GM12878 (cell line): ENCODE results near the gene SPPL2B. TPM values are rescaled to one million over a fixed set of nuclear protein-coding genes. Genes with fewer than 3 reads are reported as not detected.

Source experiments
- ATAC-seq: fragments of 200-7000 bp; cut with Tn5 transposase; 3 replicates; pipeline ENCODE4 v1.9.1; 2020; ENCODE audit warnings: mild to moderate bottlenecking, moderate library complexity
- BruUV-seq: library from RNA; stranded (reverse); fragments of 400-500 nt; replicated peaks from 2 replicates; lab custom pipeline; 2021; lab: Mats Ljungman, UMichigan
- CTCF ChIA-PET: fragments of 300-600 bp; sonication (Branson Sonifier 250); formaldehyde crosslinking; extraction: SDS; loops from one replicate; lab custom pipeline; 2021; ENCODE audit warnings: inconsistent platforms; lab: Yijun Ruan, JAX
- POLR2A ChIA-PET: fragments of 350-600 bp; formaldehyde crosslinking; extraction: SDS; loops from one replicate; lab custom pipeline; 2021; ENCODE audit warnings: inconsistent platforms; lab: Charles Lee
- RAD21 ChIA-PET: fragments of 300-600 bp; sonication (Branson Sonifier 250); formaldehyde crosslinking; loops from one replicate; lab custom pipeline; 2023; ENCODE audit warnings: antibody characterized with exemption; ENCODE audit not compliant: unreplicated experiment; lab: Charles Lee
- SMC1A ChIA-PET: fragments of 300-600 bp; sonication (Branson Sonifier 250); formaldehyde crosslinking; loops from one replicate; lab custom pipeline; 2023; ENCODE audit not compliant: unreplicated experiment, uncharacterized antibody; lab: Charles Lee
- DNase-seq: peaks from one replicate; pipeline ENCODE4 v3.0.0-alpha.2; 2011; ENCODE audit warnings: low read depth, low spot score
- FAIRE-seq: peaks from 3 replicates; lab custom pipeline; 2011; peaks lifted over from hg19 to GRCh38; lab: Jason Lieb, UNC
- H2AFZ ChIP-seq: 2 replicates; pipeline ENCODE4 v1.6.0; 2011; ENCODE audit warnings: low read depth, low read length, control low read depth; ENCODE audit not compliant: control insufficient read depth
- H3K27ac ChIP-seq: 2 replicates; pipeline ENCODE4 v1.5.1; 2011; ENCODE audit warnings: control low read depth; ENCODE audit not compliant: control insufficient read depth, insufficient read depth
- H3K27me3 ChIP-seq, 2 experiments: replicated peaks in 1 of 2; 2 replicates each; pipeline versions ENCODE4 v1.6.0 to v1.6.1; 2011; ENCODE audit warnings: low read length in 1 of 2; ENCODE audit not compliant: control insufficient read depth in 2 of 2, insufficient read depth in 2 of 2
- H3K36me3 ChIP-seq, 2 experiments: 2 replicates each; pipeline ENCODE4 v1.5.1; 2011; ENCODE audit warnings: low read length in 1 of 2; ENCODE audit not compliant: control insufficient read depth in 2 of 2, insufficient read depth in 2 of 2
- H3K4me1 ChIP-seq: 2 replicates; pipeline ENCODE4 v1.6.1; 2011; ENCODE audit warnings: mild to moderate bottlenecking, low read length, moderate library complexity, mixed read lengths; ENCODE audit not compliant: control insufficient read depth, insufficient read depth
- H3K4me2 ChIP-seq: 2 replicates; pipeline ENCODE4 v1.6.0; 2011; ENCODE audit warnings: control low read depth; ENCODE audit not compliant: control insufficient read depth, insufficient read depth
- H3K4me3 ChIP-seq: fragments of 200-600 bp; sonication (generic); 2 replicates; pipeline ENCODE4 v1.5.1; 2016
- H3K79me2 ChIP-seq: 2 replicates; pipeline ENCODE4 v1.6.0; 2011; ENCODE audit warnings: low read length; ENCODE audit not compliant: control insufficient read depth, insufficient read depth
- H3K9ac ChIP-seq: 2 replicates; pipeline ENCODE4 v1.8.0; 2011; ENCODE audit warnings: low read length, control low read depth, mixed read lengths; ENCODE audit not compliant: control insufficient read depth, insufficient read depth
- H3K9me3 ChIP-seq: replicated peaks from 3 replicates; pipeline ENCODE4 v1.5.1; 2011; ENCODE audit warnings: mild to moderate bottlenecking, low read length; ENCODE audit not compliant: control insufficient read depth, insufficient read depth
- H4K20me1 ChIP-seq: 2 replicates; pipeline ENCODE4 v1.6.0; 2011; ENCODE audit not compliant: control insufficient read depth, insufficient read depth
- BCL3 ChIP-seq: IDR thresholded peaks from 2 replicates; pipeline ENCODE4 v1.6.1; 2011; ENCODE audit warnings: borderline replicate concordance, low read depth, mild to moderate bottlenecking, moderate library complexity, low read length; ENCODE audit not compliant: insufficient read depth, poor library complexity, severe bottlenecking
- BHLHE40 ChIP-seq, 2 experiments: fragments of 450-650 bp in 1 of 2; IDR thresholded peaks; 2 replicates each; pipeline ENCODE4 v1.6.1; 2011 to 2017; ENCODE audit warnings: low read depth in 2 of 2, borderline replicate concordance in 1 of 2, improper control_type of control experiment in 1 of 2, low read length in 1 of 2, mild to moderate bottlenecking in 1 of 2
- CHD4 ChIP-seq: fragments of 200-600 bp; sonication (generic); IDR thresholded peaks from 2 replicates; pipeline ENCODE4 v1.6.1; 2016; ENCODE audit warnings: mild to moderate bottlenecking
- CUX1 ChIP-seq: IDR thresholded peaks from 2 replicates; pipeline ENCODE4 v1.6.1; 2012; ENCODE audit warnings: improper control_type of control experiment, low read depth, low read length; ENCODE audit not compliant: insufficient replicate concordance
- EP300 ChIP-seq, 2 experiments: fragments of 150-350 bp in 1 of 2; IDR thresholded peaks; 2 replicates each; pipeline ENCODE4 v1.6.1; 2011 to 2012; ENCODE audit warnings: low read depth in 2 of 2, low read length in 2 of 2, borderline replicate concordance in 1 of 2, improper control_type of control experiment in 1 of 2, inconsistent platforms in 1 of 2; ENCODE audit not compliant: control insufficient read depth in 1 of 2
- GATAD2B ChIP-seq: fragments of 450-650 bp; conservative IDR thresholded peaks from 2 replicates; pipeline ENCODE4 v1.6.1; 2017; ENCODE audit warnings: low read depth, mild to moderate bottlenecking, moderate library complexity
- HDAC6 ChIP-seq: fragments of 200-600 bp; sonication (generic); IDR thresholded peaks from one replicate; pipeline ENCODE4 v1.8.0; 2017; ENCODE audit warnings: antibody characterized with exemption; ENCODE audit not compliant: unreplicated experiment
- IKZF1 ChIP-seq: fragments of 450-650 bp; conservative IDR thresholded peaks from 2 replicates; pipeline ENCODE4 v1.6.1; 2017; ENCODE audit warnings: antibody characterized with exemption, mild to moderate bottlenecking
- KDM1A ChIP-seq: fragments of 200-600 bp; sonication (generic); IDR thresholded peaks from 2 replicates; pipeline ENCODE4 v1.6.1; 2016; ENCODE audit warnings: borderline replicate concordance
- SP1 ChIP-seq: IDR thresholded peaks from one replicate; pipeline ENCODE4 v1.6.1; 2011; ENCODE audit warnings: low read depth, low read length
- SPI1 ChIP-seq: IDR thresholded peaks from 2 replicates; pipeline ENCODE4 v1.6.1; 2011; ENCODE audit warnings: low read depth, mild to moderate bottlenecking, low read length, moderate library complexity, borderline replicate concordance; ENCODE audit not compliant: insufficient read depth
- TAF1 ChIP-seq: IDR thresholded peaks from 2 replicates; pipeline ENCODE4 v1.6.1; 2011; ENCODE audit warnings: mild to moderate bottlenecking, low read depth, low read length, borderline replicate concordance
- WRNIP1 ChIP-seq: IDR thresholded peaks from 2 replicates; pipeline ENCODE4 v1.6.1; 2011; ENCODE audit warnings: low read depth, low read length, improper control_type of control experiment, borderline replicate concordance
- YY1 ChIP-seq: IDR thresholded peaks from 2 replicates; pipeline ENCODE4 v1.6.1; 2011; ENCODE audit warnings: low read depth, mild to moderate bottlenecking, low read length
- WGBS: methylation state at CpG from one replicate; pipeline ENCODE4 v1.1.6; 2016; ENCODE audit warnings: low lambda C conversion rate; ENCODE audit not compliant: insufficient replicate concordance, insufficient coverage; ENCODE audit errors: missing lambda C conversion rate; 5-methylcytosine and 5-hydroxymethylcytosine counted together
- in situ Hi-C: fragments of 300-500 bp; cut with MboI; formaldehyde crosslinking; loops from 9 replicates; pipeline ENCODE4 v1.14.3; 2018; ENCODE audit warnings: mixed read lengths
- intact Hi-C: fragments of 100-400 bp; cut with micrococcal nuclease; formaldehyde crosslinking; loops from one replicate; pipeline ENCODE4 v1.14.2; 2022; ENCODE audit not compliant: unreplicated experiment
- polyA plus RNA-seq, 11 experiments: library from polyadenylated mRNA; depleted of rRNA in 4 of 11; unstranded in 6 of 11; stranded (reverse) in 5 of 11; fragments of >200 nt; fragmentation: Nextera tagmentation in 4 of 11; fragmentation: Illumina TruSeq in 1 of 11; extraction: Ambion mirVana in 4 of 11; extraction: Trizol in 1 of 11; gene quantifications; 1 replicate in 1 of 11; 2 replicates in 10 of 11; pipeline versions ENCODE4 v1.2.1 to v1.2.3, GENCODE V29; 2011 to 2016; ENCODE audit warnings: inconsistent platforms in 2 of 11, missing spikeins in 2 of 11, low read depth in 1 of 11
- total RNA-seq, 4 experiments: library from RNA; depleted of rRNA in 3 of 4; stranded (reverse); fragments of >200 nt in 3 of 4; fragmentation: Illumina TruSeq in 1 of 4; extraction: Trizol in 1 of 4; gene quantifications; 2 replicates each; pipeline versions ENCODE4 v1.2.1 to v1.2.3, GENCODE V29; 2013 to 2021
- TF ChIP-seq, protein P1 (sequence below): IDR thresholded peaks from 2 replicates; pipeline ENCODE4 v1.6.1; 2011; ENCODE audit warnings: mild to moderate bottlenecking, low read depth, low read length, moderate library complexity; ENCODE audit not compliant: insufficient replicate concordance

The SPPL2B gene
- total and polyA plus RNA-seq, 10 of the 15 experiments (the other 5 are each of a cell fraction or from before 2014, with no cell fraction given) = 0.29 to 56.5 (median 18.3) TPM

DNA sequence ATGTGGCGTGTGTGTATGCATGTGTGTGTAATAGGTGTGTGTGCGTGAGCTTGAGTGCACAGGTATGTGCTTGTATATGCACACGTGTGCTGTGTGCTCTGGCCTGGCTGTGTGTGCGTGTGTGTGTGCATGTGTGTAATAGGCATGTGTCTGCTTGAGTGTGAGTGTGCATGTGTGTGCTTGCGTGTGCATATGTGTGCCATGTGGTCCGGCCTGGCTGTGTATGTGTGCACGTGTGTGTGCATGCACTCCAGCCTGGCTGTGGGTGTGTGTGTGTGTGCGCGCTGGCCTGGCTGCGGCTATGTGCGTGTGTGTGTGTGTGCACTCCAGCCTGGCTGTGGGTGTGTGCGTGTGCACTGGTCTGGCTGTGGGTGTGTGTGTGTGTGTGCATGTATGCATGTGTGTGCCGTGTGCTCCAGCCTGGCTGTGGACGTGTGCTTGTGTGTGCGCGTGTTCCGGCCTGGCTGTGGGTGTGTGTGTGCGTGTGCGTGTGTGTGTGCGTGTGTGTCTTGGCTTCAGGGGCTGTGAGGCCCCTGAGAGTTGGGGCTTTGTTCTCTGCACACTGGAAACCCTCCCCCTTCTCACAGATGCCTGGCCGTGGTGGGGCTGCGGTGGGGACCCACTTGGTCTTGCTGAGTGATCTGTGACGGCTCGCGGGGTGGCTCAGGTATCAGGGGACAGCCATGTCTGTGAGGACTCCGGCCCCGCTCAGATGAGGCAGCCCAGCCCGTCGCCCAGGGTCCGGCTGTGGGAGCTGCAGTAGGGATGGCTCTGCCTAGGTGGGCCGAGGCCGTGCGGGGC is 8.2 kb downstream of the SPPL2B start:
- no peak for DNase-seq
- intact Hi-C loops = no loop called here
- no peak overlapping the region for H3K9ac ChIP-seq
- WGBS = 99% methylated on average over 33 of the region's 33 CpGs
- RAD21 ChIA-PET = no interaction called here
- BruUV-seq = no TSS peak
- POLR2A ChIA-PET = no interaction called here
- H3K9me3 ChIP-seq = no peaks in the 10 kb centered on the region; the same call in 2 of the 3 replicates
- H3K4me3 ChIP-seq = no peak overlapping the region
- CTCF ChIA-PET = no interaction called here
- SMC1A ChIA-PET = no interaction called here
- H2AFZ ChIP-seq = no peak overlapping the region
- no peak for ATAC-seq
- peaks cover 17% of the 10 kb centered on the region for H3K79me2 ChIP-seq
- H4K20me1 ChIP-seq = no peaks in the 10 kb centered on the region
- H3K27me3 ChIP-seq = no peaks in the 10 kb centered on the region
- H3K36me3 ChIP-seq = peaks cover 0 to 10% of the 10 kb centered on the region in 2 experiments; a peak in 3 of 4 replicates
- H3K4me2 ChIP-seq = no peak overlapping the region
- no peak for FAIRE-seq
- no peak overlapping the region for H3K27ac ChIP-seq
- H3K4me1 ChIP-seq = peaks cover 10% of the 10 kb centered on the region
- in situ Hi-C loops = no loop called here
- TF ChIP-seq TAF1 = no peak
- no peak for TF ChIP-seq SPI1
- no peak for TF ChIP-seq CUX1
- no peak for TF ChIP-seq SP1
- TF ChIP-seq HDAC6 = no peak
- no peak for TF ChIP-seq CHD4
- TF ChIP-seq YY1 = no peak
- TF ChIP-seq KDM1A = no peak
- TF ChIP-seq IKZF1 = no peak
- TF ChIP-seq WRNIP1 = no peak
- no peak for TF ChIP-seq GATAD2B
- TF ChIP-seq, protein P1, sequence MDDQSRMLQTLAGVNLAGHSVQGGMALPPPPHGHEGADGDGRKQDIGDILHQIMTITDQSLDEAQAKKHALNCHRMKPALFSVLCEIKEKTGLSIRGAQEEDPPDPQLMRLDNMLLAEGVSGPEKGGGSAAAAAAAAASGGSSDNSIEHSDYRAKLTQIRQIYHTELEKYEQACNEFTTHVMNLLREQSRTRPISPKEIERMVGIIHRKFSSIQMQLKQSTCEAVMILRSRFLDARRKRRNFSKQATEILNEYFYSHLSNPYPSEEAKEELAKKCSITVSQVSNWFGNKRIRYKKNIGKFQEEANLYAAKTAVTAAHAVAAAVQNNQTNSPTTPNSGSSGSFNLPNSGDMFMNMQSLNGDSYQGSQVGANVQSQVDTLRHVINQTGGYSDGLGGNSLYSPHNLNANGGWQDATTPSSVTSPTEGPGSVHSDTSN = peak; percentile 39
- no peak for TF ChIP-seq BHLHE40 (IDR thresholded peaks at IDR 0.05; ENCODE audit: borderline replicate concordance in 1 of 2, low read depth in 2 of 2, low read length in 1 of 2)
- TF ChIP-seq BCL3 = peak; percentile 84
- TF ChIP-seq EP300 (IDR thresholded peaks at IDR 0.05; ENCODE audit: borderline replicate concordance in 1 of 2, control insufficient read depth in 1 of 2, low read depth in 2 of 2, low read length in 2 of 2) = no peak
